OCI-LY3 (cell line): ENCODE results near the gene NAT9.

Experiments
- CTCF ChIP-seq: fragments of 200-600, 300-600 bp; sonication (generic); IDR thresholded peaks from 2 replicates; pipeline ENCODE4 v1.5.1; 2014; ENCODE audit warnings: antibody characterized with exemption, low read length, low read depth
- EZH2phosphoT487 ChIP-seq: fragments of 200-600 bp; shearing (Covaris generic); IDR thresholded peaks from 2 replicates; pipeline ENCODE4 v1.6.1; 2018; ENCODE audit warnings: antibody characterized with exemption, mixed run types, low read depth

GRCh38 chr17:74756891-74757290 lies 19.3 kb downstream of the NAT9 start:
- TF ChIP-seq CTCF = no peak
- TF ChIP-seq EZH2phosphoT487 = no peak
